ENCODE data around the gene PRMT7. TPM values are rescaled to one million over a fixed set of nuclear protein-coding genes. Genes with fewer than 3 reads are reported as not detected.

PRMT7 gene
- total RNA-seq, 1 donor from 2014 or later: 27.7 TPM

DNA sequence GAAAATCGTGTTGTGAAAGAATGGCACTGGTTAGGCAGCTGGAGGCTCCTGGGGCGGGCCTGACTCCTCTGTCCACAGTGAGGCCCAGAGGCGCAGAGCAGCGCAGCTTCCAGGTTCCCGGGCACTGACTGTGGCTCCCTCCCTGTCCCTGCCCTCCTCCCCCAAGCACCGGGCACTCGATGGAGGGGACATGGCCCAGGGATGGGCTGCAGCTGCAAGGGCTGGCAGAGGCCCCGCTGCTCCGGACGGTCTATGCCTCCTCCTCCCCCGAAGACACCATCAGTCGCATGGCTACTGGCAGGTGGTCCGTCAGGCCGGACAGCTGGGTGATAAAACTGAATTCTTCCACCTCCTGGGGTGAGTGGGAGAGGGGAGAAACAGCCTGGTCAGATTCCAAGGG, 50.1 kb downstream of the PRMT7 start:
- ATAC-seq: no peak
- DNase-seq (ENCODE audit: low spot score): no peak

DNA sequence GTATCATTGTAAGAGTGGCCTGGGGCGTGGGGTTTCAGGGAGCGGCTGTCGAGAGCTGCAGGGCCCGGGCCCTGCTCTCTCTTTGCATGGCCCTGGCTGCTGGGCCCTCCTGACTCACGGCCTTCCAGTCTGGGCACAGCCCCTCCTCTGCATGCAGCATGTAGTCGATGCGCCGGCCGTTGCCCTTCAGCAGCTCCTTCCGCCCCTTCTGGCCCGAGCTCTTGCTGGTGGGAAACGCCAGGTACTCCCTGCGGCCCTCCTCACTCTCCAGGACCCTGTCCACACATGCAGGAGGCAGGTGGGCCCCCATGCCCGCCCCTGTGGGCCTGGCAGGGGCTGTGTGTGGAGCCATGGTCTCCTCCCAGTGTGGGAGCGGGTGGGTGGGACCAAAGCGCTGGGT, 50.7 kb downstream of the PRMT7 start:
- no peak for DNase-seq (ENCODE audit: low spot score)
- no peak for ATAC-seq

GRCh38 chr16:68362262-68362913, 51.6 kb downstream of the PRMT7 start:
- ATAC-seq (no peak), DNase-seq (ENCODE audit: low spot score) (no peak)

DNA sequence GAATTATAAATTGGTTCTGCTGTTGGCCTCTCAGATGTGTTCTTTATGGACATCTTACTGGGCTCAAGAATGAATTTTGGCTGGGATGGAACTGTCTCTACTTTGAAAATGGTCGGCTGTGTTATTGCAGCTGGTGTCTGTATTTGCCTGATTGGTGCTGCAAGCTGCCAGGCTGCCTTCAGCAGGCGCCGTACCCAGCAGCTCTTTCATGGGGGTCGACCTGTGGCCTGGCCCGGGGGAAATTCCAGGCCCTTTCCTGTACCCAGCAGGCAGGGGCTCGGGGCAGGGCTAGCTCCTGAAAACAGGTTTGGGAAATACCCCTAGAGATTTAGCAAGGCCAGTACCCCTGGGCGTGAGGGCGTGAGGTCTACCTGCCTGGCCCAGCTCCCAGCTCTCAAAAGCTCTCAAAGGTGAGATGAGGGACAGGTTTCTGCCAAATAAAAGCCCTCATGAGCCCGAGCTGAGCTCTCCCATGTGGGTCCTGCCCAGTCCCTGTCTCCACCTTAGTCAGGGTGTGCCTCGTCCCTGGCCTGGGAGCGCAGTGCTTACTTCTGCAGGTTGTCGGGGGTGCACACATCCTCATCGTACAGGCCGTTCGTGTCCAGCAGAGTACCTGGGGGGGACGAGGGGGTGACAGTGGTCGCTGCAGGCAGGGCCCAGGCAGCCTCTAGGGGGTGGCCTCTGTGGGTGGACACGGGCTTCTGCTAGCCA, 52.3 kb downstream of the PRMT7 start:
- ATAC-seq: no peak
- DNase-seq (ENCODE audit: low spot score): no peak

DNA sequence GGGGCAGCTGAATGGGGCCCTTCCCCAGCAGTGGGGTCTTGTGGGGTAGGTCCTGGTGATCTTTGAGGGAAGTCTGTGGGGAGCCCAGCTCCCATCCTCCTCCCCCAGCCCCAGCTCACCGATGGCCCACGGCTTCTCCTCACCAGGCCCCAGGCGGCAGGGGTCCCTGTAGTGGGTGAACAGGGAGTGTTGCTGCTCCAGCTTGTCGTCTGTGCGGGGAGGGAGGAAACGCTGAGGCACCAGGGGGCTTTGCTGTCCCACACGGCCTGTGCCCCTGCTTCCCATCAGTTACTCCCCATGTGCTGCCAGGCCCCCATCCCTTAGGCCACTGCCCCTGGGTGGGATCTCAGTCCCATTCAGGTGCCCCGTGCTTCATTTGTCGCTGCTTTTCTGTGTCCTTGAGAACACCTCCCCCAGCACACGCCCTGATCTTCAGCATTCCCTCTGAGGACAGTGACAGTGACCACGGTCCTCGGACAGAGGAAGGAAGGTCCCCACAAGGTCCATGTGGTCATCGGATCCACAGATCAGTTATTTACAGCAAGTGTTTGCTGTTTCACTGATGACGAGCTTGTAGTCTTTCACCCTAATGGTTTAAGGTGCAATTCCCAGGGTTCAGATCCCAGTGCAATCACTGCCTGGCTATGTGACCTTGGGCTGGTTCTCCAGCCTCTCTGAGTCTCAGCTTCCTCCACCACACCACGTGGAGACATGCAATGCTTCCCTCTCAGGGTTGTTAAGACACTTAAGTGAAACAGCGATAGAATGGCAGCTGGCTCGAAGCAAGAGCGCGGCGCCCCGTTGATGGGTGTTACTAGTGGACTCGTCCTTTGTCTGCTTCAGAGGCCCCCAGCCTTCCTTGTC, 53.1 kb downstream of the PRMT7 start:
- ATAC-seq: no peak
- DNase-seq (ENCODE audit: low spot score): no peak

DNA sequence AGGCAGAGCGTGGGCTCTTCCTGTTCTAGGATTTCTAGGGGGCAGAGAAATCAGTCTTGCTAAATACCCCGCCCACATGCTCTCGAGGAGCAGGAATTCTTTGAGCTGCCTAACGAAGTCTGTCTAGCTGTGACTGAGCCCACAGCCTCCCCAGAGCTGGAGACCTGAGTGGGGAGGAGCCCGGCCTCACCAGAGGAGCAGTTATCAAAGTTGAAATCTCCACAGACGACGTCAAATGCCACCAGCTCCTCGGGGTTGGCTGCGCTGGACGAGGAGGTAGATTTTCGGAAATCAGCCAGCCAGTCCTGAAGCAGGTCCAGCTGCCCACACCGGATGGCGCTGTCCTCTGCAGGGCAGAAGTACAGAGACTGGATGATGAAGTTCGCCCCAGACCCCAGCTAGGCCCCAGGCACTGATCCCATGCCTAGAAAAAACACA, 53.8 kb downstream of the PRMT7 start:
- ATAC-seq: no peak
- DNase-seq (ENCODE audit: low spot score): no peak

GRCh38 chr16:68365167-68365817, 54.5 kb downstream of the PRMT7 start:
- ATAC-seq (no peak), DNase-seq (ENCODE audit: low spot score) (no peak)

- DNase-seq (ENCODE audit: low spot score): no peak
- ATAC-seq: no peak
These were observed 55.2 kb downstream of the PRMT7 start for GRCh38 chr16:68366062-68366461.

- peak; percentile 66 for ATAC-seq
- DNase-seq (ENCODE audit: low spot score): no peak
These were observed 56.2 kb downstream of the PRMT7 start for GRCh38 chr16:68367030-68367429.

DNA sequence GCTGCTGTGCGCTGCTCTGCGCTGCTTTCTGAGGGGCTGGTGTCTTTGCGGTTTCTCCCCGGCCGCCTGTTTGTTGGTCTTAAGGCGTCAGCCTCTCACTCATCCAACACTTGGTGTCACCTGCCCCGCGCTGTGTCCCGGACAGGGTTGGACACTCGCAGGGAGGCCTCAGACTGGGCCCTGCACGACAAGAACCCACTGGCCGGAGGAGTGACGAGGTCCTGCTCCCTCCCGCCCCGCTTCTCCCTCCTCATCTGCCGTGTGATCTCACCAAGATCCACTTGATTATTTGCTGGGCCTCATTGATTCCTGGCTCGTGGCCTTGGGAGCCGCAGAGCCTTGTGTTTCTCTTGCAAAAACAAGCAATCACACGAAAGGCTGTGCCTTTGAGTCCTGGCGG, 56.6 kb downstream of the PRMT7 start:
- peak; percentile 38 for ATAC-seq
- DNase-seq (ENCODE audit: low spot score): no peak

DNA sequence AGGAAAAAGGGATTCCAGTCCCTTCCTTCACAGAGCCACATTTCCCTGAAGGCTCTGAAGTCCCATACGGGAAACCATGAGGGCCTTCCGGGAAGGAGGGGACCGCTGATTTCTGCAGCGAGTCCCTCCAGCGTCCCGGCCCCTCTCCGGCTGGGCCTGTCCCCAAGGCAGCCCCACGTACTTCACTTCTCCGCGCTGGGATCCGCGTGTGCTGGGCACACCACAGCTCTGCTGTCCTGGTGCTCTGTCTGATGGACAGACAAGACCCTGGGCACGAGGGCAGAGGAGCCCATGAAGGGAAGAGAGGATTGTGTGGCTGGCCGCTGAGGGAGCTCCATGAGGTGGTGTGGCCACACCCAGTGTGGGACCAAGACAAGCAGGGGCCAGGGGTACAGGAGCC, 57.1 kb downstream of the PRMT7 start:
- DNase-seq (ENCODE audit: low spot score): no peak
- ATAC-seq: no peak

- no peak for DNase-seq (ENCODE audit: low spot score)
These were observed 57.6 kb downstream of the PRMT7 start for GRCh38 chr16:68368301-68368888.

DNA sequence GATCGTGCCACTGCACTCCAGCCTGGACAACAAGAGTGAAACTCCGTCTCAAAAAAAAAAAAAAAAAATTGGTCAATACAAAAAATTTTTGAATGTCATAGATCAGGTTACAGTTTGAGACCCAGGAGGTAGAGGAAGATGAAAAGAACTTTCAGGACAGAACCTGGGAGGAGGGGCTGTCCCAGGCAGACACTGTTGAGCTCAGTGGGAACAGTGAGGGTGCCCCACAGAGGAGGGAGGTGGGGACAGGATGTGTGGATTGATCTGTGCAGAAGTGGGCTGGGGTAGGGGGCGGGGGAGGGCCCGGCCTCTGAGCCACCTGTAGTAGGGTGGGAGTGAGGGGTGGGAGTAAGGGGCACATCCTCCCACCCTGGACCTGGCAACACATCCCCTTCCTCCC, 58.3 kb downstream of the PRMT7 start:
- DNase-seq (ENCODE audit: low spot score): no peak
- ATAC-seq: no peak

More at GRCh38 chr16:68368301-68368888, 57.6 kb downstream of the PRMT7 start:
- ATAC-seq: no peak

GRCh38 chr16:68369697-68370580, 59.1 kb downstream of the PRMT7 start:
- ATAC-seq (no peak), DNase-seq (ENCODE audit: low spot score) (no peak)

GRCh38 chr16:68370581-68371275, 59.9 kb downstream of the PRMT7 start:
- ATAC-seq (no peak), DNase-seq (ENCODE audit: low spot score) (no peak)

DNA sequence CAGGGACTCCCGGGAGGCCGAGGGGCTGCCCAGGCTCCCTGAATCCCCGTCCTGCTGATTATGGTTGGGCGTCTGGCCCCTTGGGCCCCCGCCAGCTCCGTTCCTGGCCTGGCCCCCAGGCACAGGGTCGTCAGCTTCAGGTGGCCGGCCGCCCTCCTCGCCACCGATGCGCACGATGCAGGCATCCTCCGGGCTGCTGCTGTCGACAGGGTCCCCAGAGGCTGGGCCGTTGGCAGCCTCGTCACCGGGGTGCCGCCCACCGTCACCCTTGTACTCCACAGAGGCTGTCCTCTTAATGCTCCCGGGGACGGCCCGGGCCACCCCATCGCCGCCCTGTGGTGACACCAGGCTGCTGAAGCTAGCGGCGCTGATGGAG, 60.4 kb downstream of the PRMT7 start:
- DNase-seq (ENCODE audit: low spot score) (no peak), ATAC-seq (no peak)

- no peak for DNase-seq (ENCODE audit: low spot score)
- no peak for ATAC-seq
These were observed 61.0 kb downstream of the PRMT7 start for GRCh38 chr16:68371706-68372380.

- DNase-seq (ENCODE audit: low spot score) (no peak), ATAC-seq (no peak)
These were observed 61.5 kb downstream of the PRMT7 start for GRCh38 chr16:68372381-68372720.

GRCh38 chr16:68372806-68373205, 62.0 kb downstream of the PRMT7 start:
- ATAC-seq (no peak), DNase-seq (ENCODE audit: low spot score) (no peak)

Measured in left lobe of liver (tissue), 2 donors.